Gastroesophageal sphincter (tissue), 3 donors: Measurements from ENCODE around the gene PNP.

Experiments used
- CTCF ChIP-seq, 4 experiments: fragments of 200-600 bp in 2 of 4; fragments of 450-650 bp in 2 of 4; sonication (generic) in 1 of 4; IDR thresholded peaks; one replicate each; pipeline ENCODE4 v1.5.1; 2017 to 2019; ENCODE audit warnings: antibody characterized with exemption in 4 of 4, mild to moderate bottlenecking in 2 of 4, moderate library complexity in 2 of 4
- POLR2A ChIP-seq, 2 donors: fragments of 450-650 bp; IDR thresholded peaks; one replicate each; pipeline ENCODE4 v1.6.1; 2017; ENCODE audit warnings: antibody characterized with exemption in 2 of 2, mild to moderate bottlenecking in 2 of 2, moderate library complexity in 1 of 2

GRCh38 chr14:20456971-20457370 is 12.2 kb upstream of the PNP start:
- TF ChIP-seq CTCF (IDR thresholded peaks at IDR 0.05) (no peak), POLR2A (IDR thresholded peaks at IDR 0.05) (no peak)
